ENCODE data around the gene XRN2. TPM values are rescaled to one million over a fixed set of nuclear protein-coding genes. Genes with fewer than 3 reads are reported as not detected.

The XRN2 gene
- total RNA-seq, 2 donors from 2014 or later: 37.5 to 40.8 TPM

DNA sequence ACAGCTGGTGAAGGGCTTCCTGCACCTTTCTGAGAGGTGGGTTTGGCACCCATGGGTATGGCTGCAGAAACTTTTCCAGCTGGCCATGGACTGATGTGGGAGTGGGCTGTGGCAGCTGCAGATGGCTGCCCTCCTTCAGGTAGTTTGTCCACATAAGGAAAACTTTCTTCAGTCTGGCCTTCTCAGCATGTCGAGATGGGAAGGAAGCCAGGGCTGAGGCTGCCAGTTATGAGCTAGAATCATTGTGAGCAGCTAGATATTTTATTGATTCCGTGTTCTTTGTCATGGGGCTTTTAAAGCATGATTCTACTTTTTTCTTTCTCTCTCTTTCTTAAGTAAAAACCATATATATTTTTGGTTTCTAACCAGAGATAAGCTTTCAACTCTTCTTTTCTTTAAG lies 77.6 kb downstream of the XRN2 start:
- H3K4me1 ChIP-seq: no peaks in the 10 kb centered on the region
- no peak overlapping the region for H3K4me3 ChIP-seq
- no peak for TF ChIP-seq CTCF (IDR thresholded peaks at IDR 0.05)
- H3K27ac ChIP-seq: no peak overlapping the region
- DNase-seq (ENCODE audit: low spot score): no peak
- H3K36me3 ChIP-seq: peaks cover 32% of the 10 kb centered on the region
- no peaks in the 10 kb centered on the region for H3K9me3 ChIP-seq
- no peaks in the 10 kb centered on the region for H3K27me3 ChIP-seq

- no peaks in the 10 kb centered on the region for H3K4me1 ChIP-seq
- no peak for DNase-seq (ENCODE audit: low spot score)
- H3K36me3 ChIP-seq: peaks cover 41% of the 10 kb centered on the region
- H3K27me3 ChIP-seq: no peaks in the 10 kb centered on the region
- no peaks in the 10 kb centered on the region for H3K9me3 ChIP-seq
- no peak overlapping the region for H3K27ac ChIP-seq
- no peak for TF ChIP-seq CTCF (IDR thresholded peaks at IDR 0.05)
- no peak overlapping the region for H3K4me3 ChIP-seq
Observed at GRCh38 chr20:21381619-21382018, 78.5 kb downstream of the XRN2 start.

DNA sequence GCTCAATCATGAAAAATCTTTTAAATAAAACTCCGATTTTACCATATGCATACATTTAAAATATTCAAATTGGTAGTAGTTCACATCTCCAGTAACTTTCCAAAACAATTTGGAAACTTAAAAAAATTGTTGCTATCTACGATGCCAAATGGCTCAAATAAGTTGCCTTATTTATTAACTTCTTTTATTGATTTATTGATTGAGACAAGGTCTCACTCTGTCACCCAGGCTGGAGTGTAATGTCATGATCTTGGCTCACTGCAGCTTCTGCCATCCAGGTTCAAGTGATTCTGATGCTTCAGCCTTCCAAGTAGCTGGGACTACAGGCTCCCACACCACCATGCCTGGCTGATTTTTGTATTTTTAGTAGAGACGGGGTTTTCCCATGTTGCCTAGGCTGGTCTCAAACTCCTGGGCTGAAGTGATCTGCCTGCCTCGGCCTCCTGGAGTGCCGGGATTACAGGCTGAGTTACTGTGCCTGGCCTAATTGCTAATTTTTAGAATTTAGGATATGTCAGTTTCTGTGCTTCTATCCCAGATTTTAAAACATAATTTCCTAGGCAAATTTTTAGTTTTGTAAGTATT lies 81.3 kb downstream of the XRN2 start:
- no peak for DNase-seq (ENCODE audit: low spot score)

GRCh38 chr20:21386111-21386510 lies 83.0 kb downstream of the XRN2 start:
- no peak for TF ChIP-seq CTCF (IDR thresholded peaks at IDR 0.05)
- no peak for DNase-seq (ENCODE audit: low spot score)
- Histone ChIP-seq H3K4me1 (no peaks in the 10 kb centered on the region), H3K4me3 (no peak overlapping the region), H3K27me3 (no peaks in the 10 kb centered on the region), H3K36me3 (peaks cover 72% of the 10 kb centered on the region), H3K9me3 (no peaks in the 10 kb centered on the region), H3K27ac (no peak overlapping the region)

More for the DNA sequence above, 81.3 kb downstream of the XRN2 start:
- H3K36me3 ChIP-seq: peaks cover 69% of the 10 kb centered on the region
- no peak overlapping the region for H3K4me3 ChIP-seq
- H3K9me3 ChIP-seq: no peaks in the 10 kb centered on the region
- H3K27ac ChIP-seq: no peak overlapping the region
- no peaks in the 10 kb centered on the region for H3K27me3 ChIP-seq
- TF ChIP-seq CTCF (IDR thresholded peaks at IDR 0.05): no peak
- H3K4me1 ChIP-seq: no peaks in the 10 kb centered on the region

DNA sequence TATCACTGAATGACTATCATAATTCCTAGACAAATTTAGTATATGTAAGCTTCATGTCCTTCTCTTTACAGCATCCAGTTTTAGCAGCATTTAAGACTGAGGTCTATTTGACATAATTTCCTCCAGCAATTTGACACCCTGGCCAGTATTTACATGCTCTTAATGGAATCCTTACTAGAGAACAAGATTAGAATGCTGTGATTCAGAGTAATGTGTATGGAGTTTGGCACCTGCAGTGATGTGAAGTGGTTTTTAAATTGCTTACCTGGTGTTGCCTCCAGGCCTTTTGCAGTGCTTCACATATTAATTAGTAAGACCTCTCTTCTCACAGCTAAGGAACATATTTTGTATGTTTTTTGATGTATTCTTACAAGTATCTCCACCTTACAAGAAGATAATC lies 84.4 kb downstream of the XRN2 start:
- Histone ChIP-seq H3K4me3 (no peak overlapping the region), H3K36me3 (peaks cover 64% of the 10 kb centered on the region), H3K27me3 (peaks cover 3 to 12% of the 10 kb centered on the region in 2 donors), H3K9me3 (no peaks in the 10 kb centered on the region), H3K27ac (no peak overlapping the region), H3K4me1 (no peaks in the 10 kb centered on the region)
- DNase-seq (ENCODE audit: low spot score): no peak
- no peak for TF ChIP-seq CTCF (IDR thresholded peaks at IDR 0.05)

- H3K9me3 ChIP-seq: no peaks in the 10 kb centered on the region
- no peak for DNase-seq (ENCODE audit: low spot score)
- H3K36me3 ChIP-seq: peaks cover 59% of the 10 kb centered on the region
- H3K27ac ChIP-seq: no peak overlapping the region
- H3K4me3 ChIP-seq: no peak overlapping the region
- H3K4me1 ChIP-seq: no peaks in the 10 kb centered on the region
- no peak for TF ChIP-seq CTCF (IDR thresholded peaks at IDR 0.05)
- peaks cover 8 to 18% of the 10 kb centered on the region in 2 donors for H3K27me3 ChIP-seq
Observed at GRCh38 chr20:21388566-21388965, 85.4 kb downstream of the XRN2 start.

Measured in right atrium auricular region (tissue), 2 donors.